GM21447 (cell line): ENCODE results near the gene MCM9.
"Not testable (repeated sequence)": the region's sequence is repeated elsewhere in the genome, so short reads cannot be mapped to it uniquely, and the experiment has no call there.

Source experiments
- ATAC-seq: cut with Tn5 transposase; IDR thresholded peaks from one replicate; pipeline ENCODE4 v1.9.1; 2021; ENCODE audit not compliant: unreplicated experiment

MCM9 gene

GRCh38 chr6:118893807-118894424 is 41.0 kb downstream of the MCM9 start, which contains the start of gene ASF1A:
Gene ASF1A, plus strand, starts transcription at chr6:118894152. Its CDS starts 262 bp downstream, at chr6:118894414.
- ATAC-seq, result peak; percentile 78

GRCh38 chr6:118893064-118893806 is 41.7 kb downstream of the MCM9 start:
- peak; percentile 8 for ATAC-seq

- no peak for ATAC-seq
Measured at GRCh38 chr6:118892355-118892991, 42.5 kb downstream of the MCM9 start.

GRCh38 chr6:118890997-118891790 is 43.8 kb downstream of the MCM9 start:
- no peak for ATAC-seq

- ATAC-seq, result no peak
Measured at GRCh38 chr6:118889163-118889562, 45.8 kb downstream of the MCM9 start.

GRCh38 chr6:118886641-118887040 is 48.3 kb downstream of the MCM9 start:
- no peak for ATAC-seq

- no peak for ATAC-seq
Measured at GRCh38 chr6:118882314-118882905, 52.5 kb downstream of the MCM9 start.

- peak; percentile 81 for ATAC-seq
Measured at GRCh38 chr6:118881440-118882313, 53.3 kb downstream of the MCM9 start.

GRCh38 chr6:118877806-118878205 is 57.2 kb downstream of the MCM9 start:
- no peak for ATAC-seq

- ATAC-seq, result no peak
Measured at GRCh38 chr6:118876814-118877213, 58.1 kb downstream of the MCM9 start.

- ATAC-seq, result no peak
Measured at GRCh38 chr6:118876198-118876597, 58.8 kb downstream of the MCM9 start.

GRCh38 chr6:118875672-118876071 is 59.3 kb downstream of the MCM9 start:
- ATAC-seq, result no peak

GRCh38 chr6:118873239-118873638 is 61.7 kb downstream of the MCM9 start:
- no peak for ATAC-seq

GRCh38 chr6:118872726-118873125 is 62.2 kb downstream of the MCM9 start:
- no peak for ATAC-seq

GRCh38 chr6:118872318-118872717 is 62.6 kb downstream of the MCM9 start:
- ATAC-seq, result no peak

GRCh38 chr6:118871331-118871730 is 63.6 kb downstream of the MCM9 start:
- ATAC-seq, result no peak

GRCh38 chr6:118869894-118870589 is 64.9 kb downstream of the MCM9 start:
- ATAC-seq, result no peak

GRCh38 chr6:118869350-118869749 is 65.6 kb downstream of the MCM9 start:
- ATAC-seq, result no peak

- ATAC-seq, result not testable (repeated sequence)
Measured at GRCh38 chr6:118868901-118869300, 66.1 kb downstream of the MCM9 start.
